ENCODE data around the gene ZNF75A. TPM values are rescaled to one million over a fixed set of nuclear protein-coding genes. Genes with fewer than 3 reads are reported as not detected.

The ZNF75A gene
- total RNA-seq, 1 donor from 2014 or later: 8.3 TPM

- peaks cover 91 to 100% of the 10 kb centered on the region in 2 donors for H3K9me3 ChIP-seq
- TF ChIP-seq CTCF (IDR thresholded peaks at IDR 0.05): no peak
- H3K27ac ChIP-seq: no peak overlapping the region
- H3K4me3 ChIP-seq: no peak overlapping the region
- peaks cover 29 to 63% of the 10 kb centered on the region in 2 donors for H3K36me3 ChIP-seq
- H3K4me1 ChIP-seq: no peaks in the 10 kb centered on the region
- intact Hi-C loops (cut with DNase I): no loop called here
- no peak for DNase-seq (ENCODE audit: low spot score in 2 of 2)
- no peaks in the 10 kb centered on the region for H3K27me3 ChIP-seq
Observed at GRCh38 chr16:3295783-3296182, 9.5 kb upstream of the ZNF75A start.

- intact Hi-C loops (cut with DNase I): loop anchor here (2.0 kb wide), 2 partner anchors 70 to 96 kb away; partner anchors contain the start of genes ZNF174, ZNF200 and ZSCAN32
- peak overlapping the region; percentile 67 to 88 for H3K4me3 ChIP-seq
- TF ChIP-seq CTCF (IDR thresholded peaks at IDR 0.05): no peak
- no peak for DNase-seq (ENCODE audit: low spot score in 2 of 2)
- peak overlapping the region in 1 of 2 donors; percentile 93 for H3K27ac ChIP-seq
- peaks cover 0 to 7% of the 10 kb centered on the region in 2 donors for H3K4me1 ChIP-seq
- H3K9me3 ChIP-seq: peaks cover 36 to 82% of the 10 kb centered on the region in 2 donors
- peaks cover 23 to 58% of the 10 kb centered on the region in 2 donors for H3K36me3 ChIP-seq
- H3K27me3 ChIP-seq: no peaks in the 10 kb centered on the region
Observed at GRCh38 chr16:3304370-3304769, 927 bp upstream of the ZNF75A start.

GRCh38 chr16:3306078-3306477, 781 bp downstream of the ZNF75A start:
- intact Hi-C loops (cut with DNase I): loop anchor here (5.0 kb wide), 2 partner anchors 151 to 196 kb away; partner anchors contain the start of gene CLUAP1
- no peak for TF ChIP-seq CTCF (IDR thresholded peaks at IDR 0.05)
- Histone ChIP-seq H3K4me1 (peaks cover 0 to 7% of the 10 kb centered on the region in 2 donors), H3K4me3 (peak overlapping the region; percentile 67 to 88), H3K9me3 (peaks cover 26 to 82% of the 10 kb centered on the region in 2 donors), H3K27ac (peak overlapping the region; percentile 93), H3K27me3 (no peaks in the 10 kb centered on the region), H3K36me3 (peaks cover 11 to 52% of the 10 kb centered on the region in 2 donors)
- no peak for DNase-seq (ENCODE audit: low spot score in 2 of 2)

GRCh38 chr16:3311496-3311895, 6.2 kb downstream of the ZNF75A start:
- intact Hi-C loops (cut with DNase I): no loop called here
- TF ChIP-seq CTCF (IDR thresholded peaks at IDR 0.05): no peak
- H3K27ac ChIP-seq: no peak overlapping the region
- peaks cover 34 to 91% of the 10 kb centered on the region in 2 donors for H3K36me3 ChIP-seq
- no peak overlapping the region for H3K4me3 ChIP-seq
- peaks cover 0 to 2% of the 10 kb centered on the region in 2 donors for H3K4me1 ChIP-seq
- peaks cover 49 to 100% of the 10 kb centered on the region in 2 donors for H3K9me3 ChIP-seq
- H3K27me3 ChIP-seq: no peaks in the 10 kb centered on the region
- DNase-seq (ENCODE audit: low spot score in 2 of 2): no peak

- Histone ChIP-seq H3K9me3 (peaks cover 93 to 100% of the 10 kb centered on the region in 2 donors), H3K4me3 (no peak overlapping the region), H3K27ac (no peak overlapping the region), H3K4me1 (no peaks in the 10 kb centered on the region), H3K27me3 (no peaks in the 10 kb centered on the region), H3K36me3 (peaks cover 39 to 71% of the 10 kb centered on the region in 2 donors)
- no peak for TF ChIP-seq CTCF (IDR thresholded peaks at IDR 0.05)
- intact Hi-C loops (cut with DNase I): no loop called here
- no peak for DNase-seq (ENCODE audit: low spot score in 2 of 2)
Observed at GRCh38 chr16:3317315-3317999, 12.2 kb downstream of the ZNF75A start.

All from ascending aorta (tissue), 2 donors.